Erythroblast (primary cell): ENCODE measurements around the gene C2orf76.

Experiments used
- DNase-seq, 2 experiments: peaks; one replicate each; lab custom pipeline; 2025; lab: John Stamatoyannopoulos, UW
- GATA1 ChIP-seq: IDR thresholded peaks from 2 replicates; pipeline ENCODE4 v1.6.1; 2011; ENCODE audit warnings: low read depth, mild to moderate bottlenecking, control low read depth, low read length, moderate library complexity
- POLR2A ChIP-seq: IDR thresholded peaks from 2 replicates; pipeline ENCODE4 v1.6.1; 2011; ENCODE audit warnings: mild to moderate bottlenecking, low read length

Gene C2orf76

DNA sequence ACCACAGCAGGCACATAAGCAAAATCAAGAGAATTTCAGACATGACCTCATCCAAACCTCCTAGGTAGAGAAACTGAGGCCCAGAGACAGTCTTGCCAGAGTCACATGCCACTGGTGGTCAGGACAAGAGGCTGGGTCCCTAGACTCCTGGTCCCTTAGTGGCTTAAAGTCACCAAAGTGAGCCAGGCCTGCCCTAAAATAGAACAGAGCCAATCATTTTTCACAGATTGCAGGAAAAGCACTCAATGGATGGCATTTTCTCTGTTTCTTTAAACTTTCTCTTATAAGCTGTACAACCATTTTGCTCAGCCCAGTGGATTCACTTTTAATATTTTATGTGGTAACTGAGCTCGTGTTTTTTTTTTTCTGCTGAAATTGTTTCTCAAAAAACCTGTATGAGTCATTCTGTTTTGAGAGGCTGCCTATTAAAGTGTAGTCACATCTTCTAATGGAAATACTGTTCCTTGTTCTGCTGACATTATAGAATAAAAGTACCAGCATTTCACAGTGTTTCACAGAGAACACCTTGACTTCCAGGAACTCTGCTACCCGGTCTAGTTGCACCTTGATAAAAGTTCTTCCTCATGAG lies 113.4 kb downstream of the C2orf76 start:
- DNase-seq, result no peak
- TF ChIP-seq GATA1, result no peak
- TF ChIP-seq POLR2A, result no peak
